SK-N-SH (cell line): ENCODE data around the gene RNLS. TPM values are rescaled to one million over a fixed set of nuclear protein-coding genes. Genes with fewer than 3 reads are reported as not detected.

Source experiments
- CTCF ChIA-PET: fragments of 300-600, 350-600 bp; formaldehyde crosslinking; extraction: SDS; loops from one replicate; lab custom pipeline; 2021; lab: Yijun Ruan, JAX
- POLR2A ChIA-PET: fragments of 350-600 bp; sonication (Branson Sonifier 250); formaldehyde crosslinking; extraction: SDS; loops from one replicate; lab custom pipeline; 2020; ENCODE audit warnings: antibody characterized with exemption, inconsistent platforms; lab: Yijun Ruan, JAX
- DNase-seq: peaks from one replicate; pipeline ENCODE4 v3.0.0; 2012
- H2AFZ ChIP-seq: fragments of 200-600 bp; sonication (generic); 2 replicates; pipeline ENCODE4 v1.8.1; 2016; ENCODE audit warnings: antibody characterized with exemption, mild to moderate bottlenecking, low read depth
- H3F3A ChIP-seq: fragments of 200-600 bp; sonication (generic); replicated peaks from 2 replicates; pipeline ENCODE3; 2016; ENCODE audit warnings: antibody characterized with exemption, mild to moderate bottlenecking; ENCODE audit not compliant: insufficient read depth
- H3K27ac ChIP-seq, 2 experiments: fragments of 200-500 bp in 1 of 2; fragments of 200-600 bp in 1 of 2; sonication (Bioruptor generic) in 1 of 2; sonication (generic), shearing (Covaris generic) in 1 of 2; 2 replicates each; pipeline versions ENCODE4 v1.5.1 to v1.6.1; 2014 to 2016; ENCODE audit warnings: low read depth in 2 of 2, inconsistent platforms in 1 of 2, low read length in 1 of 2, mild to moderate bottlenecking in 1 of 2, mixed read lengths in 1 of 2
- H3K27me3 ChIP-seq: fragments of 200-600 bp; sonication (generic), shearing (Covaris generic); 2 replicates; pipeline ENCODE4 v1.6.1; 2016; ENCODE audit warnings: mixed run types; ENCODE audit not compliant: insufficient read depth
- H3K36me3 ChIP-seq, 2 experiments: fragments of 200-500 bp in 1 of 2; fragments of 200-600 bp in 1 of 2; sonication (Bioruptor generic) in 1 of 2; sonication (generic) in 1 of 2; replicated peaks in 1 of 2; 2 replicates each; pipeline versions ENCODE3 to v1.5.1; 2014 to 2016; ENCODE audit warnings: low read length in 1 of 2, mild to moderate bottlenecking in 1 of 2; ENCODE audit not compliant: insufficient read depth in 2 of 2, control insufficient read depth in 1 of 2
- H3K4me1 ChIP-seq, 2 experiments: fragments of 200-500 bp in 1 of 2; fragments of 200-600 bp in 1 of 2; sonication (Bioruptor generic) in 1 of 2; sonication (generic), shearing (Covaris generic) in 1 of 2; 2 replicates each; pipeline versions ENCODE4 v1.5.1 to v1.6.1; 2014 to 2016; ENCODE audit warnings: low read depth in 1 of 2, low read length in 1 of 2, mixed run types in 1 of 2; ENCODE audit not compliant: insufficient read depth in 2 of 2, control insufficient read depth in 1 of 2
- H3K4me2 ChIP-seq: fragments of 200-600 bp; sonication (generic), shearing (Covaris generic); 2 replicates; pipeline ENCODE4 v1.6.1; 2017; ENCODE audit warnings: mixed run types
- H3K4me3 ChIP-seq, 2 experiments: fragments of 200-500 bp in 1 of 2; fragments of 200-600 bp in 1 of 2; sonication (Bioruptor generic) in 1 of 2; sonication (generic), shearing (Covaris generic) in 1 of 2; 2 replicates each; pipeline versions ENCODE4 v1.5.1 to v1.8.1; 2014 to 2016; ENCODE audit warnings: low read depth in 2 of 2, inconsistent platforms in 1 of 2, low read length in 1 of 2, mild to moderate bottlenecking in 1 of 2, mixed read lengths in 1 of 2, moderate library complexity in 1 of 2
- H3K79me2 ChIP-seq: fragments of 200-600 bp; sonication (generic); 2 replicates; pipeline ENCODE4 v1.8.1; 2017; ENCODE audit warnings: mild to moderate bottlenecking; ENCODE audit not compliant: insufficient read depth
- H3K9ac ChIP-seq: fragments of 200-600 bp; sonication (generic); 2 replicates; pipeline ENCODE4 v1.6.1; 2017; ENCODE audit warnings: mixed run types
- H3K9me2 ChIP-seq: fragments of 200-600 bp; sonication (generic); 2 replicates; pipeline ENCODE4 v1.6.1; 2017; ENCODE audit warnings: mixed run types
- H3K9me3 ChIP-seq: fragments of 200-600 bp; sonication (generic); 2 replicates; pipeline ENCODE4 v1.6.1; 2017; ENCODE audit warnings: mixed run types, mild to moderate bottlenecking, moderate library complexity
- H4K20me1 ChIP-seq: fragments of 200-600 bp; sonication (generic); 2 replicates; pipeline ENCODE4 v1.6.1; 2017; ENCODE audit warnings: mild to moderate bottlenecking, mixed run types; ENCODE audit not compliant: insufficient read depth
- ELF1 ChIP-seq: IDR thresholded peaks from 2 replicates; pipeline ENCODE4 v1.4.0; 2012
- EP300 ChIP-seq, 2 experiments: IDR thresholded peaks; 2 replicates each; pipeline versions ENCODE4 v1.4.0 to v1.6.1; 2012; ENCODE audit warnings: borderline replicate concordance in 1 of 2, low read depth in 1 of 2, low read length in 1 of 2
- EZH2phosphoT487 ChIP-seq: fragments of 200-600 bp; sonication (generic); IDR thresholded peaks from 2 replicates; pipeline ENCODE4 v1.6.1; 2017; ENCODE audit warnings: low read depth, mixed run types, mild to moderate bottlenecking, antibody characterized with exemption, moderate library complexity, borderline replicate concordance
- FOSL2 ChIP-seq: IDR thresholded peaks from 2 replicates; pipeline ENCODE4 v1.4.0; 2012; ENCODE audit warnings: low read depth, mild to moderate bottlenecking, moderate library complexity, borderline replicate concordance
- FOXJ3 ChIP-seq: sonication (generic); formaldehyde crosslinking; IDR thresholded peaks from 2 replicates; pipeline ENCODE4 v1.5.1; 2020; ENCODE audit warnings: mild to moderate bottlenecking, missing genetic modification reagents
- FOXM1 ChIP-seq: IDR thresholded peaks from 2 replicates; pipeline ENCODE4 v1.4.0; 2012; ENCODE audit warnings: low read depth, mild to moderate bottlenecking
- GATA2 ChIP-seq: sonication (generic); formaldehyde crosslinking; IDR thresholded peaks from 2 replicates; pipeline ENCODE4 v1.5.0; 2020; ENCODE audit warnings: mild to moderate bottlenecking, missing genetic modification reagents
- MAX ChIP-seq: IDR thresholded peaks from 2 replicates; pipeline ENCODE4 v1.4.0; 2012; ENCODE audit warnings: low read depth
- MXI1 ChIP-seq: IDR thresholded peaks from 2 replicates; pipeline ENCODE4 v1.6.1; 2012; ENCODE audit warnings: mild to moderate bottlenecking, low read depth, low read length, improper control_type of control experiment
- NFIC ChIP-seq: IDR thresholded peaks from 2 replicates; pipeline ENCODE4 v1.4.0; 2012; ENCODE audit warnings: borderline replicate concordance
- NRF1 ChIP-seq: IDR thresholded peaks from 2 replicates; pipeline ENCODE4 v1.6.1; 2012; ENCODE audit warnings: low read depth, mild to moderate bottlenecking, low read length
- PBX3 ChIP-seq: IDR thresholded peaks from 2 replicates; pipeline ENCODE4; 2012
- POLR2AphosphoS5 ChIP-seq: IDR thresholded peaks from 2 replicates; pipeline ENCODE4 v1.6.1; 2012; ENCODE audit warnings: low read depth, low read length
- RCOR1 ChIP-seq: fragments of 150-350 bp; IDR thresholded peaks from 2 replicates; pipeline ENCODE4 v1.6.1; 2017; ENCODE audit warnings: antibody characterized with exemption, low read length
- RFX5 ChIP-seq: IDR thresholded peaks from 2 replicates; pipeline ENCODE4 v1.6.1; 2012; ENCODE audit warnings: mild to moderate bottlenecking, improper control_type of control experiment, low read length
- SIN3A ChIP-seq: IDR thresholded peaks from 2 replicates; pipeline ENCODE4 v1.6.1; 2012; ENCODE audit warnings: low read depth, mild to moderate bottlenecking, low read length, moderate library complexity, borderline replicate concordance
- TAF1 ChIP-seq: IDR thresholded peaks from 2 replicates; pipeline ENCODE4 v1.6.1; 2012; ENCODE audit warnings: low read depth, mild to moderate bottlenecking, low read length, moderate library complexity, borderline replicate concordance
- TCF12 ChIP-seq: IDR thresholded peaks from 2 replicates; pipeline ENCODE4 v1.4.0; 2012
- YY1 ChIP-seq: IDR thresholded peaks from 2 replicates; pipeline ENCODE4 v1.4.0; 2012; ENCODE audit warnings: low read depth, mild to moderate bottlenecking
- WGBS: methylation state at CpG from one replicate; pipeline ENCODE4 v1.1.6; 2017; ENCODE audit warnings: low lambda C conversion rate; 5-methylcytosine and 5-hydroxymethylcytosine counted together
- polyA plus RNA-seq, 3 experiments: library from polyadenylated mRNA; depleted of rRNA; stranded (reverse); fragments of >200 nt; gene quantifications; 2 replicates each; pipeline ENCODE4 v1.2.3, GENCODE V29; 2012
- TF ChIP-seq, protein P1 (sequence below): fragments of 150-350 bp; IDR thresholded peaks from 2 replicates; pipeline ENCODE4 v1.6.1; 2017; ENCODE audit warnings: antibody characterized with exemption, low read length, low read depth, borderline replicate concordance
- TF ChIP-seq, protein P2 (sequence below): fragments of 200-600 bp; sonication (generic); IDR thresholded peaks from 2 replicates; pipeline ENCODE4 v1.6.1; 2017; ENCODE audit warnings: antibody characterized with exemption, mild to moderate bottlenecking, moderate library complexity

Gene RNLS
- polyA plus RNA-seq, 1 of the 3 experiments (the other 2 are of a cell fraction), result not detected

DNA sequence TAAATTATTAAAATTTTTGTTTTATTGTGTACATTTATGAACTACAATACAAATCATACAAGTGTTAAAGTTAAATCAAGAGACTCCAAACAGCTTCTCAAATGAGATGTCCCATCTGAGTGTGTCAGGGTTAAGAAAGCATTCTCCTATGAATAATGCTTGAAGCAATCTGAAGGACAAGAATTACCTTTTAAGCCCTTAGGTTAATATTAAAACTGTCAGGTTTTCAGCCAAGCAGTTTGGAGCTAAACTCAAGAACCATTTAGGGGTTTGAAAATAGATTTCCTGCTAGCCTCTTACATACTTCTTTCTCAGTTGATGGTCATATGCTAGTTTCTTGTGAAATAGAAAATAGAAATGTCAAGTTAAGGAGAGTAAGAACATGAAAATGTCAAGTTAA, 41.7 kb upstream of the RNLS start:
- H3K27me3 ChIP-seq, result no peaks in the 10 kb centered on the region
- ChIA-PET POLR2A (no interaction called here), CTCF (interaction anchor here (0.8 to 1.0 kb wide), 2 partner anchors 9 to 391 kb away, joined by 3 read pairs; no protein-coding TSS in a partner anchor)
- H2AFZ ChIP-seq, result no peak overlapping the region; the same call in 1 of the 2 replicates
- no peaks in the 10 kb centered on the region for H3K36me3 ChIP-seq
- DNase-seq, result no peak
- no peak for TF ChIP-seq RFX5
- no peak for TF ChIP-seq GATA2
- no peak for TF ChIP-seq NRF1
- TF ChIP-seq FOSL2, result no peak
- no peak for TF ChIP-seq RCOR1
- TF ChIP-seq TCF12, result no peak
- no peak for TF ChIP-seq FOXM1
- TF ChIP-seq EZH2phosphoT487, result no peak
- TF ChIP-seq EP300 (IDR thresholded peaks at IDR 0.05; ENCODE audit: borderline replicate concordance in 1 of 2, low read depth in 1 of 2, low read length in 1 of 2), result no peak
- no peak for TF ChIP-seq MAX
- no peak for TF ChIP-seq SIN3A
- TF ChIP-seq TAF1, result no peak
- no peak for TF ChIP-seq YY1
- no peak for TF ChIP-seq ELF1
- no peak for TF ChIP-seq NFIC
- no peak for TF ChIP-seq FOXJ3 (CRISPR knock-in tag)
- TF ChIP-seq POLR2AphosphoS5, result no peak
- no peaks in the 10 kb centered on the region for H3K9me3 ChIP-seq
- H4K20me1 ChIP-seq, result no peaks in the 10 kb centered on the region
- no peaks in the 10 kb centered on the region for H3K79me2 ChIP-seq
- no peak overlapping the region for H3K27ac ChIP-seq
- H3K4me3 ChIP-seq, result no peak overlapping the region
- H3F3A ChIP-seq, result no peaks in the 10 kb centered on the region
- H3K4me2 ChIP-seq, result no peak overlapping the region
- H3K9me2 ChIP-seq, result no peaks in the 10 kb centered on the region
- no peak overlapping the region for H3K9ac ChIP-seq
- peaks cover 0 to 7% of the 10 kb centered on the region in 2 experiments; a peak in 2 of 4 replicates for H3K4me1 ChIP-seq

GRCh38 chr10:88623835-88624234, 40.7 kb upstream of the RNLS start:
- peak; percentile 19 for DNase-seq
- no peaks in the 10 kb centered on the region for H3K9me3 ChIP-seq
- H3K79me2 ChIP-seq, result no peaks in the 10 kb centered on the region
- H3K4me1 ChIP-seq, result peaks cover 0 to 7% of the 10 kb centered on the region in 2 experiments; a peak in 2 of 4 replicates
- no peak overlapping the region for H3K4me3 ChIP-seq
- no peaks in the 10 kb centered on the region for H3F3A ChIP-seq
- H4K20me1 ChIP-seq, result no peaks in the 10 kb centered on the region
- no peak for TF ChIP-seq PBX3
- no peak for TF ChIP-seq FOXJ3 (CRISPR knock-in tag)
- TF ChIP-seq, protein P1, sequence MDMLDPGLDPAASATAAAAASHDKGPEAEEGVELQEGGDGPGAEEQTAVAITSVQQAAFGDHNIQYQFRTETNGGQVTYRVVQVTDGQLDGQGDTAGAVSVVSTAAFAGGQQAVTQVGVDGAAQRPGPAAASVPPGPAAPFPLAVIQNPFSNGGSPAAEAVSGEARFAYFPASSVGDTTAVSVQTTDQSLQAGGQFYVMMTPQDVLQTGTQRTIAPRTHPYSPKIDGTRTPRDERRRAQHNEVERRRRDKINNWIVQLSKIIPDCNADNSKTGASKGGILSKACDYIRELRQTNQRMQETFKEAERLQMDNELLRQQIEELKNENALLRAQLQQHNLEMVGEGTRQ, result no peak
- peak in 1 of 2 experiments; percentile 80; a peak in 2 of 4 replicates for TF ChIP-seq EP300 (IDR thresholded peaks at IDR 0.05; ENCODE audit: borderline replicate concordance in 1 of 2, low read depth in 1 of 2, low read length in 1 of 2)
- no peak for TF ChIP-seq NRF1
- TF ChIP-seq POLR2AphosphoS5, result no peak
- TF ChIP-seq RCOR1, result peak; percentile 66; the same call in 1 of the 2 replicates
- TF ChIP-seq MXI1, result peak; percentile 64; the same call in 1 of the 2 replicates
- no peak for TF ChIP-seq ELF1
- TF ChIP-seq, protein P2, sequence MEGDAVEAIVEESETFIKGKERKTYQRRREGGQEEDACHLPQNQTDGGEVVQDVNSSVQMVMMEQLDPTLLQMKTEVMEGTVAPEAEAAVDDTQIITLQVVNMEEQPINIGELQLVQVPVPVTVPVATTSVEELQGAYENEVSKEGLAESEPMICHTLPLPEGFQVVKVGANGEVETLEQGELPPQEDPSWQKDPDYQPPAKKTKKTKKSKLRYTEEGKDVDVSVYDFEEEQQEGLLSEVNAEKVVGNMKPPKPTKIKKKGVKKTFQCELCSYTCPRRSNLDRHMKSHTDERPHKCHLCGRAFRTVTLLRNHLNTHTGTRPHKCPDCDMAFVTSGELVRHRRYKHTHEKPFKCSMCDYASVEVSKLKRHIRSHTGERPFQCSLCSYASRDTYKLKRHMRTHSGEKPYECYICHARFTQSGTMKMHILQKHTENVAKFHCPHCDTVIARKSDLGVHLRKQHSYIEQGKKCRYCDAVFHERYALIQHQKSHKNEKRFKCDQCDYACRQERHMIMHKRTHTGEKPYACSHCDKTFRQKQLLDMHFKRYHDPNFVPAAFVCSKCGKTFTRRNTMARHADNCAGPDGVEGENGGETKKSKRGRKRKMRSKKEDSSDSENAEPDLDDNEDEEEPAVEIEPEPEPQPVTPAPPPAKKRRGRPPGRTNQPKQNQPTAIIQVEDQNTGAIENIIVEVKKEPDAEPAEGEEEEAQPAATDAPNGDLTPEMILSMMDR, result no peak
- no peak for TF ChIP-seq EZH2phosphoT487
- TF ChIP-seq FOSL2, result no peak
- TF ChIP-seq TAF1, result no peak
- TF ChIP-seq MAX, result no peak
- TF ChIP-seq TCF12, result peak; percentile 3; the same call in 1 of the 2 replicates
- peak; percentile 72 for TF ChIP-seq GATA2
- 29% methylated on average over 2 of the region's 2 CpGs for WGBS
- ChIA-PET CTCF (no interaction called here), POLR2A (no interaction called here)
- H3K9me2 ChIP-seq, result no peaks in the 10 kb centered on the region
- H3K27me3 ChIP-seq, result no peaks in the 10 kb centered on the region
- H3K4me2 ChIP-seq, result no peak overlapping the region
- H2AFZ ChIP-seq, result no peak overlapping the region
- no peaks in the 10 kb centered on the region for H3K36me3 ChIP-seq
- peak overlapping the region in 1 of 2 experiments; percentile 64; a peak in 2 of 4 replicates for H3K27ac ChIP-seq
- H3K9ac ChIP-seq, result no peak overlapping the region
